HG02798 (cell line): ENCODE measurements around the gene PARM1.
"Not testable (repeated sequence)": the region's sequence is repeated elsewhere in the genome, so short reads cannot be mapped to it uniquely, and the experiment has no call there.

Source experiments
- ATAC-seq: cut with Tn5 transposase; IDR thresholded peaks from one replicate; pipeline ENCODE4 v1.9.1; 2021; ENCODE audit warnings: mild to moderate bottlenecking; ENCODE audit not compliant: unreplicated experiment, poor library complexity

PARM1 gene

GRCh38 chr4:74975848-74976824 is 43.2 kb downstream of the PARM1 start:
- ATAC-seq: no peak

- ATAC-seq: no peak
Measured at GRCh38 chr4:74982546-74983252, 49.8 kb downstream of the PARM1 start.

GRCh38 chr4:74983253-74983635 is 50.3 kb downstream of the PARM1 start:
- no peak for ATAC-seq

- no peak for ATAC-seq
Measured at GRCh38 chr4:74990276-74990875, 57.5 kb downstream of the PARM1 start.

GRCh38 chr4:74994436-74994835 is 61.5 kb downstream of the PARM1 start:
- not testable (repeated sequence) for ATAC-seq

GRCh38 chr4:74996996-74997395 is 64.1 kb downstream of the PARM1 start:
- no peak for ATAC-seq

- ATAC-seq: no peak
Measured at GRCh38 chr4:74997948-74998729, 65.2 kb downstream of the PARM1 start.

- no peak for ATAC-seq
Measured at GRCh38 chr4:74999714-75000309, 66.9 kb downstream of the PARM1 start.

- ATAC-seq: no peak
Measured at GRCh38 chr4:75001871-75002270, 69.0 kb downstream of the PARM1 start.

- ATAC-seq: no peak
Measured at GRCh38 chr4:75002381-75002780, 69.5 kb downstream of the PARM1 start.

GRCh38 chr4:75003979-75004378 is 71.1 kb downstream of the PARM1 start:
- ATAC-seq: no peak

GRCh38 chr4:75004755-75005668 is 72.1 kb downstream of the PARM1 start:
- peak; percentile 94 for ATAC-seq

- no peak for ATAC-seq
Measured at GRCh38 chr4:75005727-75006126, 72.8 kb downstream of the PARM1 start.

GRCh38 chr4:75007891-75008290 is 75.0 kb downstream of the PARM1 start:
- ATAC-seq: no peak

- no peak for ATAC-seq
Measured at GRCh38 chr4:75009138-75009537, 76.2 kb downstream of the PARM1 start.

GRCh38 chr4:75011131-75011795 is 78.3 kb downstream of the PARM1 start:
- ATAC-seq: no peak

GRCh38 chr4:75015627-75016026 is 82.7 kb downstream of the PARM1 start:
- ATAC-seq: no peak

- no peak for ATAC-seq
Measured at GRCh38 chr4:75016472-75016871, 83.6 kb downstream of the PARM1 start.
